Kidney epithelial cell (primary cell): ENCODE data around the gene OR52K2. TPM values are rescaled to one million over a fixed set of nuclear protein-coding genes. Genes with fewer than 3 reads are reported as not detected.
"Not testable (repeated sequence)": the region's sequence is repeated elsewhere in the genome, so short reads cannot be mapped to it uniquely, and the experiment has no call there.

Experiments
- DNase-seq: peaks from one replicate; pipeline ENCODE4 v3.0.0-alpha.2; 2010; ENCODE audit warnings: low read depth
- H3K27me3 ChIP-seq: 2 replicates; pipeline ENCODE4 v1.6.0; 2011; ENCODE audit warnings: low read length; ENCODE audit not compliant: control insufficient read depth, insufficient read depth
- H3K36me3 ChIP-seq: 2 replicates; pipeline ENCODE4 v1.5.1; 2011; ENCODE audit warnings: low read length; ENCODE audit not compliant: control insufficient read depth, insufficient read depth
- H3K4me3 ChIP-seq: 2 replicates; pipeline ENCODE4 v1.5.1; 2011; ENCODE audit warnings: low read depth, mild to moderate bottlenecking, control low read depth, low read length
- total RNA-seq: library from RNA; depleted of rRNA; stranded (reverse); fragments of >200 nt; gene quantifications from 2 replicates; pipeline ENCODE4 v1.2.3, GENCODE V29; 2015
- TF ChIP-seq, protein P1 (sequence below): IDR thresholded peaks from 2 replicates; pipeline ENCODE4 v1.5.1; 2011; ENCODE audit warnings: mild to moderate bottlenecking, moderate library complexity, low read length, control low read depth, inconsistent platforms; ENCODE audit not compliant: insufficient read depth, poor library complexity, severe bottlenecking

OR52K2 gene
- total RNA-seq, 1 donor from 2014 or later, result not detected

DNA sequence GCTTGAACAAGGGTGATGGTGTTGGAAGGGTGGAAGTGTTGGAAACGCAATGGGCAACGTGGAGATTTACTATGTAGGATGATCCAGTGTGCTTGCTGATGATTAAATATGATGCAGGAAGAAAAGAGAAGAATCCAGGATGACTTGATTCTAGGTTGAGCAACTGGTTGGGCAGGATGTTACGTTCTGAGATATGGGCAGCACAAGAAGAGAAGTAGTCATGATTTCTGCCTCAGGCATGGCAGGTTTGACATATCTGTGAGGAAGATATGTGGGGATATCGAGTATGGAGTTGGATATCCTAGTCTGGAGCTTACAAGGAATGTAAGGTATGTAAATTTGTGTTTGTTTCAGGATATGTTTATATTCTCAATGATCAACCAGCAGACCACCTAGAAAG is 35.2 kb downstream of the OR52K2 start:
- DNase-seq, result no peak
- TF ChIP-seq, protein P1, sequence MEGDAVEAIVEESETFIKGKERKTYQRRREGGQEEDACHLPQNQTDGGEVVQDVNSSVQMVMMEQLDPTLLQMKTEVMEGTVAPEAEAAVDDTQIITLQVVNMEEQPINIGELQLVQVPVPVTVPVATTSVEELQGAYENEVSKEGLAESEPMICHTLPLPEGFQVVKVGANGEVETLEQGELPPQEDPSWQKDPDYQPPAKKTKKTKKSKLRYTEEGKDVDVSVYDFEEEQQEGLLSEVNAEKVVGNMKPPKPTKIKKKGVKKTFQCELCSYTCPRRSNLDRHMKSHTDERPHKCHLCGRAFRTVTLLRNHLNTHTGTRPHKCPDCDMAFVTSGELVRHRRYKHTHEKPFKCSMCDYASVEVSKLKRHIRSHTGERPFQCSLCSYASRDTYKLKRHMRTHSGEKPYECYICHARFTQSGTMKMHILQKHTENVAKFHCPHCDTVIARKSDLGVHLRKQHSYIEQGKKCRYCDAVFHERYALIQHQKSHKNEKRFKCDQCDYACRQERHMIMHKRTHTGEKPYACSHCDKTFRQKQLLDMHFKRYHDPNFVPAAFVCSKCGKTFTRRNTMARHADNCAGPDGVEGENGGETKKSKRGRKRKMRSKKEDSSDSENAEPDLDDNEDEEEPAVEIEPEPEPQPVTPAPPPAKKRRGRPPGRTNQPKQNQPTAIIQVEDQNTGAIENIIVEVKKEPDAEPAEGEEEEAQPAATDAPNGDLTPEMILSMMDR, result no peak
- no peaks in the 10 kb centered on the region for H3K36me3 ChIP-seq
- no peak overlapping the region for H3K4me3 ChIP-seq
- H3K27me3 ChIP-seq, result no peaks in the 10 kb centered on the region

DNA sequence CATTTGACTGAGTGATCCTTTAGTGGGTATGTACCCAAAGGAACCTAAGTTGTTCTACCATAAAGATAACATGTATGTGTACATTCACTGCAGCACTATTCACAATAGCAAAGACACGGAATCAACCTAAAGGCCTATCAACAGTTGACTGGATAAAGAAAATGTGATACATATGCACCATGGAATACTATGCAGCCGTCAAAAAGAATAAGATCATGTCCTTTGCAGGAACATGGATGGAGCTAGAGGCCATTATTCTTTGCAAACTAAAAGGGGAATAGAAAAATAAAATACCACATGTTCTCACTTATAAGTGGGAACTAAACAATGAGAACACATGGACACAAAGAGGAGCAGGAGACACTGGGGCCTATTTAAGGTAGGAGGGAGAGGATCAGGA is 42.3 kb downstream of the OR52K2 start:
- not testable (repeated sequence) for H3K27me3 ChIP-seq, H3K36me3 ChIP-seq, DNase-seq, H3K4me3 ChIP-seq

DNA sequence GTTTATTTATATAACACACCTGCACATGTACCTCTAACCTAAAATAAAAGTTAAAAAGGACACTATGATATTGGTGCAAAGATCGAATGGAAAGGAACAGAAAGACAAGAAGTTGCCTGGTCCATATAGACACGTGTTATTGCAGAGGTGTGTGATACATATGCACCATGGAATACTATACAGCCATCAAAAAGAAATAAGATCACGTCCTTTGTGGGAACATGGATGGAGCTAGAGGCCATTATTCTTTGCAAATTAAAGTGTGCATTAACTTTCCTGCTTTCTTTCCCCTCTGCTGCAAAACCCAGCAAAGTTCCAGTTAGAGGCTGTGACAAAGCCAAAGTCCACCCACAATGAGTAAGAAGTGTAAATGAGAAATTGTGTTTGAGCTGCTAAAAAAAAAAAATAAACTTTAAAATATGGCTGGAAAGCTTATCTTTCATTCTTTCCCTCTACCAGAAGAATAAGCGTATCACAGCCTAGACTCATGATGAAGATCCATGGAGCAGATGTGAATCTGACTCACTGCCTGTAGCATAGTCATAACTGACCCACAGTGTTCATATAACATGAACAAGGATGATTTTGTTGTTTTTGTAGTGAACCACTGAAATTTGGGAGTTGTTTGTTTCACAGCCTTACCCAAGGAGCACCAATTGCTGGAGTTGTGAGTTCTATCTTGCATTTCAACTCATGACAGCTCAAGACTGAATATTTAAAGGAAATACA is 42.9 kb downstream of the OR52K2 start:
- no peak overlapping the region for H3K4me3 ChIP-seq
- H3K27me3 ChIP-seq, result no peaks in the 10 kb centered on the region
- TF ChIP-seq, protein P1, result no peak
- no peaks in the 10 kb centered on the region for H3K36me3 ChIP-seq
- no peak for DNase-seq

DNA sequence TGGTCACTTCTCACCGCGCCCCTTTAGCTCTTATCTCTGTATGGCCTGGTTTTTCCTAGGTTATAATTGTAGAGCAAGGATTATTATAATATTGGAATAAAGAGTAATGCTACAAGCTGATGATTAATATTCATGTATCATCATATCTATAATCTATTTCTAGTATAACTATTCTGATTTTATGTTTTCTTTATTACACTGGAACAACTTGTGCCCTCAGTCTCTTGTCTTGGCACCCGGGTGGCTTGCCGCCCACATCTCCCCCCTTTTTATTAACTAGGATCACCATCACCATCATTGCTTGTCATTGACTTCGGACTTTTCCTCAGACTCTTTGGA is 44.4 kb downstream of the OR52K2 start:
- H3K36me3 ChIP-seq, result no peaks in the 10 kb centered on the region
- DNase-seq, result no peak
- H3K27me3 ChIP-seq, result no peaks in the 10 kb centered on the region
- no peak overlapping the region for H3K4me3 ChIP-seq
- TF ChIP-seq, protein P1, result no peak

DNA sequence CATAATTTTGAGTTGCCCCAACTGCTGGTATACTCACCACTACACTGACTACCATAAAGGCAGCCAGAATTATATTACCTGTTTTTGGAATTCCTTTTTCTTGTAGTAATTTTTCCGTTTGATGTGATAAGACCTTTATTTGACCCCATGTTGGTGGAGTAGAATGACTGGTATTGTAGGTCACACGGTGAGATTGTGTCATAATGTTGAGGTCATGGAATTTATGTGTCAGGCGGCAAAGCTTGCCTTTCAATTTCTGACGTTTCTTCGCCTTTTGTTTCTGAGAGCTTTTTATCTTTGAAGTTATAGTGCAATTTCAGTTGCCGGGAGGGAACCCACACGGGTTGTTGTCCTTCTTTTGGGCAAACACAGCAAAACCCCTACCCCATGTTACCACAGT is 46.4 kb downstream of the OR52K2 start:
- Histone ChIP-seq H3K4me3 (no peak overlapping the region), H3K27me3 (no peaks in the 10 kb centered on the region), H3K36me3 (no peaks in the 10 kb centered on the region)
- TF ChIP-seq, protein P1, result no peak
- no peak for DNase-seq

DNA sequence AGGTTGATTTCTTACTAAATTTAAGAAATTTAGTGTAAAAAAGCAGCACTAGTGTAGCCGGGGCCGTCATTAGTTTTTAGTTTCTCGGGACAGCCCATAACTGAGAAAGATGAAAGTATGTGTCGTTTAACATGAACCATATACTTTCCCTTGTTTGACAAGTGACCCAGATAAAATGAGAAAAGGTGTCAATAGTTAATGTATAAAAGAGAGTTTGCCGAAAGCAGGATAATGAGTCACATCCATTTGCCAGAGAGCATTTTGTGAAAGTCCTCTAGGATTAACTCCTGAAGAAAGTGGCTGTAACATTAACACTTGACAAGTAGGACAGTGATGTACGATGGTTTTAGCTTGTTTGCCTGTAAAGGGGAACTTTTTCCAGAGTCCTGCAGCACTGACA is 46.9 kb downstream of the OR52K2 start:
- no peak for DNase-seq
- Histone ChIP-seq H3K27me3 (no peaks in the 10 kb centered on the region), H3K36me3 (no peaks in the 10 kb centered on the region), H3K4me3 (no peak overlapping the region)
- TF ChIP-seq, protein P1, result no peak
